ENCODE results near the gene TAPT1.

TAPT1 gene

GRCh38 chr4:16157609-16158503, 68.4 kb downstream of the TAPT1 start (continued):
- TF ChIP-seq, protein P1, sequence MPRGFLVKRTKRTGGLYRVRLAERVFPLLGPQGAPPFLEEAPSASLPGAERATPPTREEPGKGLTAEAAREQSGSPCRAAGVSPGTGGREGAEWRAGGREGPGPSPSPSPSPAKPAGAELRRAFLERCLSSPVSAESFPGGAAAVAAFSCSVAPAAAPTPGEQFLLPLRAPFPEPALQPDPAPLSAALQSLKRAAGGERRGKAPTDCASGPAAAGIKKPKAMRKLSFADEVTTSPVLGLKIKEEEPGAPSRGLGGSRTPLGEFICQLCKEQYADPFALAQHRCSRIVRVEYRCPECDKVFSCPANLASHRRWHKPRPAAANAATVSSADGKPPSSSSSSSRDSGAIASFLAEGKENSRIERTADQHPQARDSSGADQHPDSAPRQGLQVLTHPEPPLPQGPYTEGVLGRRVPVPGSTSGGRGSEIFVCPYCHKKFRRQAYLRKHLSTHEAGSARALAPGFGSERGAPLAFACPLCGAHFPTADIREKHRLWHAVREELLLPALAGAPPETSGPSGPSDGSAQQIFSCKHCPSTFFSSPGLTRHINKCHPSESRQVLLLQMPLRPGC (tag by site-specific recombination; IDR thresholded peaks at IDR 0.05) = no peak

DNA sequence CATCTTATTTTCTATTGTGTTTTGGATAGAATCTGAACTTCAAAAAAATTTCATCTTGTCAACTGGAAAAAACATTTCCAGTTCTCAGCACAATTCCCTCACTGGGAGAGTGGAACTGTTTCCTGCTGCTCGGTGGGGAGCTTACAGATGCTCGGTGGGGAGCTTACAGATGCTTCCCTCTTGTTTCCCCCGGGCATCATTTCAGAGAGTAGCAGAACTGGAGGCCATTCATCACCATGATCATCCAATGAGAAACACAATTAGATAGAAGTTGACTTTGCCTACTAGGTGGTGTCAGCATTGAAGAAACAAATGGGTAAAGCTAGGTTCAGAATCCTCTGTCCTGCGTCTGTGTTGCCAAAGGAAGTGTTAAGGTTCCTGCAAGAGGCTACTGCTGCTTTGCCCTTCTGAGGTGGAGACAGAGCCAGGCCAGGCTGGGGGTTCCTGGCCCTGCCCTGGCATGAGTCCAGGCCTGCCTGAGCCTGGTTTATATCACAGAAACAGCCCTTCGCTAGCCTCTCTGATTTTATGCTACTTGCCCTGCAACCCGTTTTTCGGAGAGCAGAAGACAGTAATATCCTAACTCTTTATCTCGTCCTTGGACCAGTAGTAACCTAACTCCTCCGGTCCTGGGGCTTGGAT, 70.6 kb downstream of the TAPT1 start:
- no peak overlapping the region for H3K27ac ChIP-seq (ENCODE audit: extremely low read depth, low read depth, low read length)
- no peaks in the 10 kb centered on the region for H3K36me3 ChIP-seq (ENCODE audit: control insufficient read depth in 2 of 2, insufficient read depth in 1 of 2, low read length in 2 of 2)

DNA sequence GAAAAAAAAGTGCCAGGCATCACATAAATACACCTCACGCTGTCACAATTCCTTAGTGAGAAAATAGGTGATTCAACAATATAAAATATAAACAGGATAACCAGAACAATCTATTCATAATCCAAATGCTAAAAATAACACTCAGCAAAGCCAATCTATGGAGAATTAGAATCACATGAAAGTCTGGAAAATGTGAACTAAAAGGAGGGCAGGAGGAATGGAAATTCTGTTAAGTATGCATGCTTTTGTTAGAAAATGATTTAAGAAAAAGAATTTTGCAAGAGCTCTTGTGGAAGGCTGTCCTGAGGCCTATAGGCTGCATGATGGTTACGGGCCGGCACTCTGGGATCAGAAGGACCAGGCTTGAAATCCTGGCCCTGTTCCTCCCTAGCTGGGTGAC, 71.8 kb downstream of the TAPT1 start:
- Histone ChIP-seq H3K4me3 (ENCODE audit: low read depth, low read length) (no peak overlapping the region), H3K27ac (ENCODE audit: extremely low read depth, low read depth, low read length) (no peak overlapping the region), H3K9me3 (ENCODE audit: control insufficient read depth, insufficient read depth, low read depth, low read length) (no peaks in the 10 kb centered on the region), H3K4me1 (ENCODE audit: control insufficient read depth, insufficient read depth, low read length) (no peaks in the 10 kb centered on the region), H3K36me3 (ENCODE audit: control insufficient read depth in 2 of 2, insufficient read depth in 1 of 2, low read length in 2 of 2) (no peaks in the 10 kb centered on the region)
- POLR2A ChIA-PET = no interaction called here
- CTCF ChIA-PET = no interaction called here
- no peak for TF ChIP-seq ZNF654 (tag by site-specific recombination; IDR thresholded peaks at IDR 0.05; ENCODE audit: low read depth)
- TF ChIP-seq ZNF133 (tag by site-specific recombination; IDR thresholded peaks at IDR 0.05) = no peak
- TF ChIP-seq REPIN1 (tag by site-specific recombination; IDR thresholded peaks at IDR 0.05; ENCODE audit: low read depth) = no peak
- no peak for TF ChIP-seq ZNF221 (tag by site-specific recombination; IDR thresholded peaks at IDR 0.05; ENCODE audit: borderline replicate concordance)
- no peak for TF ChIP-seq ZNF112 (tag by site-specific recombination; IDR thresholded peaks at IDR 0.05)
- no peak for TF ChIP-seq MEIS1 (CRISPR knock-in tag; IDR thresholded peaks at IDR 0.05; ENCODE audit: borderline replicate concordance)
- TF ChIP-seq ATF2 (tag by site-specific recombination; IDR thresholded peaks at IDR 0.05; ENCODE audit: low read depth) = no peak
- no peak for TF ChIP-seq ZNF510 (tag by site-specific recombination; IDR thresholded peaks at IDR 0.05; ENCODE audit: insufficient replicate concordance)
- TF ChIP-seq ZNF747 (tag by site-specific recombination; IDR thresholded peaks at IDR 0.05) = no peak
- no peak for TF ChIP-seq ZNF548 (tag by site-specific recombination; IDR thresholded peaks at IDR 0.05)
- no peak for TF ChIP-seq ZNF701 (tag by site-specific recombination; IDR thresholded peaks at IDR 0.05)
- TF ChIP-seq ZNF140 (tag by site-specific recombination; IDR thresholded peaks at IDR 0.05) = no peak
- TF ChIP-seq ZFHX2 (tag by site-specific recombination; conservative IDR thresholded peaks at IDR 0.05) = no peak

More for the DNA sequence above, 70.6 kb downstream of the TAPT1 start:
- TF ChIP-seq ZNF529 (tag by site-specific recombination; IDR thresholded peaks at IDR 0.05; ENCODE audit: insufficient replicate concordance) (no peak), ZFP3 (tag by site-specific recombination; IDR thresholded peaks at IDR 0.05; ENCODE audit: low read depth) (no peak)
- TF ChIP-seq, protein P2, sequence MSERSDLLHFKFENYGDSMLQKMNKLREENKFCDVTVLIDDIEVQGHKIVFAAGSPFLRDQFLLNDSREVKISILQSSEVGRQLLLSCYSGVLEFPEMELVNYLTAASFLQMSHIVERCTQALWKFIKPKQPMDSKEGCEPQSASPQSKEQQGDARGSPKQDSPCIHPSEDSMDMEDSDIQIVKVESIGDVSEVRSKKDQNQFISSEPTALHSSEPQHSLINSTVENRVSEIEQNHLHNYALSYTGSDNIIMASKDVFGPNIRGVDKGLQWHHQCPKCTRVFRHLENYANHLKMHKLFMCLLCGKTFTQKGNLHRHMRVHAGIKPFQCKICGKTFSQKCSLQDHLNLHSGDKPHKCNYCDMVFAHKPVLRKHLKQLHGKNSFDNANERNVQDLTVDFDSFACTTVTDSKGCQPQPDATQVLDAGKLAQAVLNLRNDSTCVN (tag by site-specific recombination; optimal IDR thresholded peaks at IDR 0.05) = no peak
- Histone ChIP-seq H3K4me1 (ENCODE audit: control insufficient read depth, insufficient read depth, low read length) (no peaks in the 10 kb centered on the region), H3K9me3 (ENCODE audit: control insufficient read depth, insufficient read depth, low read depth, low read length) (no peaks in the 10 kb centered on the region), H3K4me3 (ENCODE audit: low read depth, low read length) (no peak overlapping the region)
- ChIA-PET CTCF (interaction anchor here (0.7 kb wide), 1 partner anchor 17 kb away, joined by 5 read pairs; no protein-coding TSS in a partner anchor), POLR2A (no interaction called here)

All from HEK293 (cell line).